GM19397 (cell line): ENCODE measurements around the gene METTL8.
"Not testable (repeated sequence)": the region's sequence is repeated elsewhere in the genome, so short reads cannot be mapped to it uniquely, and the experiment has no call there.

Source experiments
- ATAC-seq: cut with Tn5 transposase; IDR thresholded peaks from one replicate; pipeline ENCODE4 v1.9.1; 2021; ENCODE audit warnings: mild to moderate bottlenecking, moderate library complexity; ENCODE audit not compliant: unreplicated experiment

Gene METTL8

DNA sequence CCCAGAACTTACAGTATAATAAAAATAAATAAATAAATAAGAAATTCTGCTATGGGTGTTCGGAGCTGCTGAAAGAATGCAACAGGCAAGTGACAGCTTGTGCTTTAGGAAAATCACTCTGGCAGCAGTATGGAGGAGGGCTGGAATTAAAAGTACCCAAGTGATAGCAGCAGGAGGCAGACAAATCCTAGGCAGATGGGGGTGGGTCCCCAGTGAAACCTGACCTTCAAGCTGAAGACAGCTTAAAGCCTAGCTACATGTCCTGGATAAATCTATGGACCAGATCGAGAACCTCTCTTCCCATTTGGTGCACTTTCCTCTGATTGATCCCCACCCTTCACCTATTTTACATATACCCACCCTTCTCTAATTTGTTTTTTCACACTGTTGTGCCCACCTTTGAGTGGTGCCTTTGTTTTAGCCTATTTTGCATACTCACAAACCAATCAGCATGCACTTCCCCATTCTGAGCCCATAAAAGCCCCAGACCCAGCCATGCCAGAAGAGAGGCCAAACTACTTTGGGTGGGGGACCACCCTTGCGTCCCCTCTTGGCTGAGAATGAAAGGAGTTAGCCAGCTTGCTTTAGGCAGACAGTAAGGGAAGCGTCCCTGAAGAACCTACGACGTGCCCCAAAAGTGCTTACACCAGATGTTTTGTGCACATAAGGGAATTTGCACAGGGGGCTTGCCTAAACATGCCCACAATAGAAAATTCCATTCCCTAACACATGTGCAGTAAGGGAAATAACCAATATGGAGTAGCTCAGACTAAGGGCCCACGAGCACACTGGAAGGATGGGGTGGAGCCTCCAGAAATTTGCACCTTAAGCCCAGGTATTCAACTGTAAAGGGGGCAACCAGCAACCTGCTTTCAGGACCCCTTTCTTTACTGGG, 3.0 kb downstream of the METTL8 start:
- no peak for ATAC-seq

DNA sequence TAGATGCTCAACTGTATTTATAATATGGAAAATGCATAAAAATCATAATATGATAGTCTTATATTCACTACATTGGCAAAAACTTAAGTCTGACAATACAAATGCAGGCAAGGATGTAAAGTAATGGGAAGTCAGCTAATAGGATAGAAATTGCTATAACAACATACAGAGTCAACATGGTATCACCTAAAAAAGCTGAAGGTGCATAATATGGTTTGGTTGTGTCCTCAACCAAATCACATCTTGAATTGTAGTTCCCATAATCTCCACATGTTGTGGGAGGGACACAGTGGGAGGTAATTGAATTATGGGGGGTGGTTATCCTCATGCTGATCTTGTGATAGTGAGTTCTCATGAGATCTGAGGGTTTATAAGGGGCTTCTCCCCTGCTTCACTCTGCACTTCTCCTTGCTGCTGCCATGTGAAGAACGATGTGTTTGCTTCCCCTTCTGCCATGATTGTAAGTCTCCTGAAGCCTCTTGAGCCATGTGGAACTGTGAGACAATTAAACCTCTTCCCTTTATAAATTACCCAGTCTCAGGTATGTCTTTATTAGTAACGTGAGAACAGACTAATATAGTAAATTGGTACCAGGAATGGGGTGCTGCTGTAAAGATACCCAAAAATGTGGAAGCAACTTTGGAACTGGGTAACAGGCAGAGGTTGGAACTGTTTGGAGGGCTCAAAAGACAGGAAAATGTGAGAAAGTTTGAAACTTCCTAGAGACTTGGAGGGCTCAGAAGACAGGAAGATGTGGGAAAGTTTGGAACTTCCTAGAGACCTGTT, 10.9 kb downstream of the METTL8 start:
- not testable (repeated sequence) for ATAC-seq

DNA sequence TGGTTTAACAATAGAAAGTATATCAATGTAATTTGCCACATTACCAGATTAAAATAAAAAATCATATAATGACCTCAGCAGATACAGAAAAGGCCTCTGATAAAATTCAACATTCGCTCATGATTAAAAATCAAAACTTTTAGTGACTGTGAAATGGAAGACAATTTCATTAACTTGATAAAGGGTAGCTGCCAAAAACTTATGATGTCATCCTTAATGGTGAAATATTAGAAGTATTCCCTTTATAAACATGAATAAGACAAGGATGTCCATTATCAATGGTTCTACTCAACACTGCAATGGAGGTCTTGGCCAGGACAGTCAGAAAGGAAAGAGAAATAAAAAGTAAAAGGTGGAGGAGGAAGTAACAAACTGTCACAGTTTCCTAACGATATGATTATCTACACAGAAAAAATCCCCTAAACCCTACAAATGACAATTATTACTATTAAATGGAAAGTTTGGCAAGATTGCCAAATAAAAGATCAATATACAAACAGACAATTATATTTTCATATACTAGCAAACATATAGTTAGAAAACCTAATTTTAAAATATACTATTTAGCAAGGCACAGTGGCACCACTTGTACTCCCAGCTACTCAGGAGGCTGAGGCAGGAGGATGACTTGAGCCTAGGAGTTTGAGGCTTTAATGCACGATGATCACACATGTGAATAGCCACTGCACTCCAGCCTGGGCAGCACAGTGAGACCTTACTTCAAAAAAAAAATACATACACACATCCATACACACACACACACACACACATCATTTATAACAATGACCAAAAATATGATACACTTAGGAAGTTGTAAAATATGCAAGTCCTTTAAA, 12.8 kb downstream of the METTL8 start:
- no peak for ATAC-seq

DNA sequence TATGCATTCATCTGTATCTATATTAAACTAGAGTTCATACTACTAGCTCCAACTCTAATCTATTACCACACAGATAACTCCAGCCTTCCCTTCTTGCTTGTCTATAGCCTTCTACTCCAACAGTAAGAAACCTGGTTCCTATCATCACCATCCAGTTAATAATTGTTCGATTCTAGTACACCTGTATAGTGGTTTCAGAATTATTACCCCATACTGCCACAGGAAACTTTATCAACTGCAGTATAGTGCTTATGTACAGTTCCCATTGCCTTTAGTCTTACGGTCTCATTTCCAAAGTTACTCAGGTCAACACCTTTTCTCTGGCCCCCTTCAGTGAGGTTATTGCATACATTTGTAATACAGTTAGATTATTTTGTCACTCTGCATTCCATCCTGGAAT, 14.5 kb downstream of the METTL8 start:
- no peak for ATAC-seq

DNA sequence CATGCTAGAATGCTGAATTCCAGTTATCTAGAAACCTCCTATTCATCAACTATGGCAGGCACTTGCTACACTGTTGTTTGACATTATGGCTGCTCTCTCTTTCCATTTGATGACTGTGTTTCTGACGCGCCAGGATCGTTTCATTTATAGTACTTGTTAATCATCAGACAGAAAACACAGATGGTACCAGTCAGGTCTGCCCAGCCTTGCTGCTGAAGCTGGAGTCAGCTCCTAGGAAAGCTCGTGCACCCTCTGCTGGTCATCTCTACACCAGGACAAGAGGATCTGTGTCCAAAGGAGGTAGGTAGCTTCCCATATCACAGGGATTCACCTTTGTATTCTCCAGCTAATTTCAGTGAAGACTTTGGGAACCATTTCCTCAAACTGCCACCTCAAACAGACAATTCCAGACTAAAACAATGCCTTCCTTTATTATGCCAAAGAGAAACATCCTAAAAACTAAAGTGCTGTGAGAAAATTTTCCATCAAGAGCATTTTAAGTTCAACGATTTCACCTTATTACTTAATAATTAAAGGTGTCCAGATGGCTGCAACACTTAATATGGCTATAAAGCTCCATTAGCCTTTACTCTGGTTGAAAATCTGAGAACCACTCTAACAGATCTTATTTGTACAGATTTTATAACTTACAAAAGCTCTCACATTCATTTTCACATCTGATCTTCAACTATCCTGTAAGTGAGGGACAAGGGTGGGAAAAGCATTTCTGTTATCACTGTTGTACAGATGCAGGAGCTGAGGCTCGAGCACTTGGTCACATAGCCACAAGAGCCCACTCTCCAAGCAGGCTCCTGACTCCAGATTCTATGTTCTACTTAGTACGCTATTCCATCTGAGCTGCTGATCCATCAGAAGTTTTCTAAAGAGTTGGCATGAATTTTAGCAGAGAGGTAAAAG, 17.5 kb downstream of the METTL8 start:
- peak; percentile 89 for ATAC-seq

DNA sequence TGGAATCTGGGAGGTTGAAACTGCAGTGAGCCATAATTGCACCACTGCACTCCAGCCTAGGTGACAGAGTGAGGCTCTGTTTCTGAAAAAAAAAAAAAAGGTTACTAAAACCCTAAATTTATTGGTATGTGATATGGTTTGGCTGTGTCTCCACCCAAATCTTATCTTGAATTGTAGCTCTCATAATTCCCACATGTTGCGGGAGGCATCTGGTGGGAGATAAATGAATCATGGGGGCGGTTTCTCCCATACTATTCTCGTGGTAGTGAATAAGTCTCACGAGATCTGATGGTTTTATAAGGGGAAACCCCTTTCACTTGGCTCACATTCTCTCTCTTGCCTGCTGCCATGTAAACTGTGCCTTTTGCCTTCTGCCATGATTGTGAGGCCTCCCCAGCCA, 19.1 kb downstream of the METTL8 start:
- ATAC-seq = not testable (repeated sequence)

DNA sequence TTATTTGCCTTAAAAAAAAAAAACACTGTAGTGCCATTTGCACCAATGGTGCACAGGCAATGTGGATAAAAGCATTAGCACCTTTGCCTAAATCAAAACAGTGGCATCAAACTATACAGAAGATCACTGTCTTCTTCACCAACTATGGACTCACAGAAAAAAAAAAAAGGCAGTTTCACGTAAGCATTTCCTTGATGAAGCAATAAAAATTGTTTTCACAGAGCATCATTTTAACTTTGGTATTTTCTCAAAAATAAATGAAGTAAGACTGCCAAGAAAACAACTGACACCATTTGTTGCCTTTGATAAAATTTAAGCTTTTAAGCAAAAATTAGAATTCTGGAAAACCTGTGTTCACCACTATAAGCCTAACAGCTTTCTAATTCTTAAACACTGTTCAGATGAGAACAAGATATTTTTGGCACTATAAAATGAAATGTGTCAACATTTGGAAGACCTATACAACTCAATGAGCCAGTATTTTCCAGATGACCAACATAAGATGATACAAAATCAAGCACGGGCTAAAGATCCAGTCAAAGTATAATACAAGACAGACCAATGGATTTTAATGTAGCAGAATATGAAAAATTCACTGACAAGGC, 21.1 kb downstream of the METTL8 start:
- ATAC-seq = no peak

DNA sequence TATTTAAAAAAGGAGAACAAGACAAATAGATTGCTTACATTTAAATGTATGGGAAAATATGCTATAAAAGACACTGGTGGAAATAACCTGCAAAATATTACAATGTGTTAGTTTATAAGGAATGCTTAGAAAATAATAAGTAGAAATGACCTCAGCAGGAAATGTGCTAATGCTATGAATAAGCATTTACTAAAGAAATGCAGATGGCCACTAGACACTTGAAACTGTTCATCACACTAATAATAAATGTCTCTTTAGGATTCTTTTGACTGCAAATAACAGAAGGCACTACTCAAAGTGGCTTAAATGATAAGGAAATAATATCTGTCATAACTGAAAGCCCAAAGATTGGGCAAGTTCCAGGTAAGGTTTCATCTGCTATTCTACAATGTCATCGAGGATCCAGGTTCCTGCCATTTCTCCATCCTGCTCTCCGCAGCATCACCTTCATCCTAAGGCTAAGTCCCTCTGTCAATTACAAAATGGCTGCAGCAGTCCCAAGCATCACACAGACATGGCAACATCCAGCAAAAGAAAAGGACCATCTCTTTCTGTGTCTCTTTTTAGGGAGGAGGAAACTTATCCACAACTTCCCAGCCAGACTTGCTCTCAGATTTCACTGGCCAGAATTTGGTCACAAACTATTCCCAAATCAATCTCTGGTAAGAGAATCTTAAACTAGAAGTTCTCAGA, 21.9 kb downstream of the METTL8 start:
- no peak for ATAC-seq

DNA sequence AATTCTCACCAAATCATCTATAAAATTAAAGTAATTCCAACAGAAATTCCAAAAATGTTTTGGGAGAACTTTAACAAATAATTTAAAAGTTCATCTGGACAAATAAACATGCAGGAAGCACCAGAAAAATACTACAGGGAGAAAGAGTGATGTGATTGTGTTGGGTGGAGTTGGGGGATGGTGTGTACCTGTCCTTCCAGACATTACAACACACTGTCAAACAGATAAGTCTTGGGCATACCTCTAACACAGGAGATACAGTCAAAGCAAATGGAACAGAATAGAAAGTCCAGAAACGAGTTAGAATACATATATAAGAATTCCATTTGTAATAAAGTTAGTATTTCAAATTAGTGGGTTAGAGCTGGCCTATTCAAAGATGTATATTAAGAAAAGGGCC, 22.6 kb downstream of the METTL8 start:
- no peak for ATAC-seq

DNA sequence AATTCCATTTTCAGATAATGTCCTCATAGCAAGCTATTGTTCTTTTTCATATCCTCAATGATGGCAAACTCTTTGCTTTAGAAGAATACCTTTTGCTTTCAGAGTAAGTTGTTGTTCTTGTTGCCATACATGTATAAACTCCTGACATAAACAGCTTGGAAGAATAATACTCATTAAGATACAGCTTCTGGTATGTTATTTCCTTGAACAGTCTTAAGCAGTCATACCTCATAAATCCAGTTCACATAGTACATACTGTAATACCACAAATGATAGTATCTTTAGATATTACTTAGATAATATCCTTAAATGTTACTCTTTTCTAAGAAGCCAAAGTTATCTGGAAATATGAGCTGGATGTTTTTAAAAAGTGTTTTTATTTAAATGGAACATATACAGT, 23.2 kb downstream of the METTL8 start:
- no peak for ATAC-seq

DNA sequence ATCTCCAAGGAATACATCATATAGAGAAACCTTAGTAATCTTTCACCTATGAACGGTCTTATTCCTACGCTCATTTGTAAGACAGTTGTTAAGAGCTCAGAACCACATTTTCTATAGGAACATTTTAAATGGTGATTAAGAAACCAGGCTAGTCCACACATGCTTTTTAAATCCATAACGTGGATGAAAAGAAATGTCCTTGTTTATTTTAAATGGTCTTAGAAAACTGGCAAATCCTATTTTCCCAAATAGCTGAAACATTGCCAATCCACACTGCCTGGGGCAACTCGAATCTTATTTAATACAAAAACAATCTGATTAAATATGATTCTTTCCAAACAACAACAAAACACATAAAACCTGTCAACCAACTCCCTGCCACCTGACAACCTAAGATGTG, 23.7 kb downstream of the METTL8 start:
- ATAC-seq = no peak

DNA sequence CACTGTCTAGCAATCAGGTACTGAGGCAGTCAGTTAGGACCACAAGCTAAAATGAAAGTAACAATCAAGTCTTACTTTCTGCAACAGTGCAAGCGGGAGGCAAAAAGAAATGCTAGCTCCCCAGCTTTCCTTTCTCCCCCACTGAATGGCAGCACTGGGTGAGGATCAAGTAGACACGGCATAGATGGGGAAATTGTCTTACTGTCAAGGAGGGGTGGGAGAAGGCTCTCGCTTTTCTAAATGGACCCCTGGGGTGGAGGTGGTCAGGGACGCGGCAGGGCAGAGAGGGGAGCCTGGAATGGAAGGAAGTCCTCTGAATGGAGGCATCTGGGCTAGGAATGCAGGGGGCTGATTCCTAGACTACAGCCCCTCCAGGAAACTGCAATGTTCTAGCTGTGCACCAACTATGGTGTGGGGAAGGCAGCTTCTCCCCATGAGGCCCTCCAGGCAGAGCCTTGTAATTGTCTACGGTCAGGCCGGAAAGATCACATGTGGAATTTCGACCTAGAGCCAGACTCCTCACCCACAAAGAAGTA, 24.3 kb downstream of the METTL8 start:
- no peak for ATAC-seq

DNA sequence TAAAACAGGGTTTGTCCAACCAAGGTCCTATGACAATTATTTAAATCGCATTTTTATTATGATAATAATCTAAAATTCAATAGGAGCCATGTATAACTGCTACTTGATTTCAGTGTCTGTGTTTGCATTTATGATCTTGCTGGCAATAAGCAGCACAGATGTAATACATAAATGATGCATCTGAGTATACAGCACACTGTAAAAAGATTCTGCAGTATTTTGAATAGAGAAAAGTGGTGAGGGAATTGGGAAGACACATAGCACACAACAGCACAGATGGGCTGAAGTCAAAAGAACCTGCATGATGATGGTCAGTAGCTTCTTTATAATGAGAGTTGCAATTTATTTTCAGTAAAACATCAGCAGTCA, 26.1 kb downstream of the METTL8 start:
- ATAC-seq = no peak

DNA sequence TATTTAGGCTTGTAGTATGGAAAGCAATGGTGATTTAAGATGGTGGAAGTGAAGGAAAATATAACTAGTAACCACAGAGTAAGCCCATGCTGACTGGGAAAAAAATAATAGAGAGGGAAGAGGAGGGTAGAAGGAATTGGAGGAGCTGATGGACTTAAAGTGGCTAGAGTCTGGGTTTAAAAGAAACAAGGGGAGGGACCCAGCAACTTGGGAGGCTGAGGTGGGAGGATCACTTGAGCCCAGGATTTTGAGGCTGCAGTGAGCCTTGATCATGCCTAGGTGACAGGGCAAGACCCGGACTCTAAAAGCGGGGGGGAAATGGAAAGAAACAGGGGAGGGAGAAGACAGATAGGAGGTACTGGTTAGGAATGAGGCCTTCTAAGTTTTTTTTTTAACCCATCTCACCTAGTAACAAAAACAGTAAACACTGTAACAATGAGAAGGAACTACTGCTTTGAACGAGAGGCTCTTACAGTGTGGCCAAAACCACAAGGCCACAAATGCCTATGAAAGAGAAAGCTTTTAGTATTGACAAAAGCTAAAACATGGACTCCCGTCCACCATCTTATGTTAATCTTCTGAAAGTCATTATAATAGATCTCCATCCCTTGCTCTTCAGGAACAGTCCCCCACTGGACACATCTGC, 26.6 kb downstream of the METTL8 start:
- ATAC-seq = peak; percentile 50

DNA sequence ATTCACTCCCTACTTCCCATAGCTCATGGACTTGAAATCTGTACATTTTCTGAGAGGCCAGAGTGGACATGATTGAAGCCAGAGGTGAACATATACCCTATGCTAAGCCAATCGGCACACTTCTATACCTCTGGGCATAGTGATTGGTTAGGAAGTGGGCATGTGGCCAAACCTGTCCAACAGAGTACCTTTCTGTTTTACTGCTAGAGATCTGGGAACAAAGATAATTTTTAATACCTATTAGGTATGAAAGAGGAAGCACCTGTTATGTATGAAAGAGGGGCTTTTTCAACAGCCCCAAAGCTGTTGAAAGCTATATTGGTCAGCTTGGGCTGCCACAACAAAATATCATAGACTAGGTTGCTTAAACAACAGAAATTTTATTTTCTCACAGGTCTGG, 27.7 kb downstream of the METTL8 start:
- no peak for ATAC-seq

DNA sequence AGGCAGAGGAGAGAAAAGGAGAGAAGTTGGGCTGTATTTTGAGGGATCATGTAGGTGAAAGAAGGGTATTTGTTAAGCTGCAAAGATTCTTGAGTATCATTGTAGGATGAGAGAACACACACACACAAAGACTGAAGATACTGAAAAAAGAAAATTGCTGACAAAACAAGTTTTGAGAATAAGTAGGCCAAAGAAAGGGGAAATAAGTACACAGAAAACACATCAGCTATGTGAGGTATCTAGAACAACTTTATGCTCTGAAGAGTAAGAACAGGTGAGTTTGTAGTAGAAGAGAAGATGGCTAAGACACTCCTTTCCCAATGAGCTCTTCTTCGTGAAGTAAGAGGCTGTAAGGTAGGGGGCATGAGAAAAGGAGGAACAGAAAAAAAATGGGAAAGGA, 28.2 kb downstream of the METTL8 start:
- no peak for ATAC-seq

DNA sequence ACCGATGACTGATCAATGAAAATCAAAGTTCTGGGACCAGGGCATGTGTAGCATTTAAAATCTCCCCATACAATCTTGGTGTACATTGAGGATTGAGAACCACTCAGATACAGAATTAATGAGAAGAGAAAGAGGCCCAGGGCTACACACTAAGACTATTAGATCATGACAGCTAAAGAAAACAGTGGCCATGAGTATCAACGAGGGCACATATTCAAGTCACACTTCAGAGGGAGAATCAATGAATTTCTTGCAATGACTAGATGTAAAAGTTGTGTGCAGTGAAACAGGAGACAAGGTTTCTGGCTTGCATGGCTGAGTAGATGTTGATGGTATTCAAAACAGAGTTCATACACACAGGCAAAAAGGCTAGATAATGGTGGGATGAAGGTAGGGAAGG, 29.1 kb downstream of the METTL8 start:
- ATAC-seq = no peak

DNA sequence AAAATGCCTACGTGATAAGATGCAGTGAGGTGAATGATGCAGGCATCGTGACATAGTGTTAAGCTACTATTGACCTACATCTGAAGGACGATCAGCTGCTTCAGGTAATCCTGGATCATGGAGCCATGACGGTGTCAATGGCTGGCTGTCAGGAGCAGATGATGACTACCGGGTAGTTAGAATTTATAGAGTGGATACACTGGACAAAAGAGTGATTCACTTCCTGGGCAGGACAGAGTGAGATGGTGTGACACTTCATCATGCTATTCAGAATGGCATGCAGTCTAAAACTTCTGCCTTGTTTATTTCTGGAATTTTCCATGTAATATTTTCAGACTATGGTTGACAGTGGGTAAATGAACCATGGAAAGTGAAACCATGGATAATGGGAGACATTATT, 29.5 kb downstream of the METTL8 start:
- ATAC-seq = no peak
